Measurements from ENCODE around the gene ADAM22.

GRCh38 chr7:88116235-88116795, 182.3 kb downstream of the ADAM22 start:
- no peak for TF ChIP-seq POLR2AphosphoS5 (IDR thresholded peaks at IDR 0.05; ENCODE audit: low read depth, low read length)
- no peak for TF ChIP-seq CTCF (IDR thresholded peaks at IDR 0.05)
- TF ChIP-seq, protein P1, sequence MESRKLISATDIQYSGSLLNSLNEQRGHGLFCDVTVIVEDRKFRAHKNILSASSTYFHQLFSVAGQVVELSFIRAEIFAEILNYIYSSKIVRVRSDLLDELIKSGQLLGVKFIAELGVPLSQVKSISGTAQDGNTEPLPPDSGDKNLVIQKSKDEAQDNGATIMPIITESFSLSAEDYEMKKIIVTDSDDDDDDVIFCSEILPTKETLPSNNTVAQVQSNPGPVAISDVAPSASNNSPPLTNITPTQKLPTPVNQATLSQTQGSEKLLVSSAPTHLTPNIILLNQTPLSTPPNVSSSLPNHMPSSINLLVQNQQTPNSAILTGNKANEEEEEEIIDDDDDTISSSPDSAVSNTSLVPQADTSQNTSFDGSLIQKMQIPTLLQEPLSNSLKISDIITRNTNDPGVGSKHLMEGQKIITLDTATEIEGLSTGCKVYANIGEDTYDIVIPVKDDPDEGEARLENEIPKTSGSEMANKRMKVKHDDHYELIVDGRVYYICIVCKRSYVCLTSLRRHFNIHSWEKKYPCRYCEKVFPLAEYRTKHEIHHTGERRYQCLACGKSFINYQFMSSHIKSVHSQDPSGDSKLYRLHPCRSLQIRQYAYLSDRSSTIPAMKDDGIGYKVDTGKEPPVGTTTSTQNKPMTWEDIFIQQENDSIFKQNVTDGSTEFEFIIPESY (IDR thresholded peaks at IDR 0.05; ENCODE audit: borderline replicate concordance, low read depth): no peak
- no peak for TF ChIP-seq YY1 (IDR thresholded peaks at IDR 0.05; ENCODE audit: low read depth)

Measured in SK-N-SH (cell line).